GM19238 (cell line): Measurements from ENCODE around the gene NPSR1.

Source experiments
- DNase-seq: peaks from one replicate; pipeline ENCODE4 v3.0.0; 2011; ENCODE audit warnings: low spot score; ENCODE audit not compliant: insufficient read length

Gene NPSR1

GRCh38 chr7:34720289-34720688 is 62.3 kb downstream of the NPSR1 start:
- DNase-seq = no peak

GRCh38 chr7:34723338-34723737 is 65.3 kb downstream of the NPSR1 start:
- DNase-seq = no peak

- no peak for DNase-seq
These were observed 66.0 kb downstream of the NPSR1 start for GRCh38 chr7:34723866-34724490.

GRCh38 chr7:34726221-34726620 is 68.2 kb downstream of the NPSR1 start:
- DNase-seq = no peak

GRCh38 chr7:34727464-34727995 is 69.5 kb downstream of the NPSR1 start:
- DNase-seq = no peak

GRCh38 chr7:34728156-34728555 is 70.1 kb downstream of the NPSR1 start:
- no peak for DNase-seq

- no peak for DNase-seq
These were observed 76.8 kb downstream of the NPSR1 start for GRCh38 chr7:34734771-34735170.

GRCh38 chr7:34735526-34735925 is 77.5 kb downstream of the NPSR1 start:
- DNase-seq = no peak

GRCh38 chr7:34739651-34740300 is 81.8 kb downstream of the NPSR1 start:
- DNase-seq = no peak

- DNase-seq = no peak
These were observed 82.8 kb downstream of the NPSR1 start for GRCh38 chr7:34740840-34741239.

- no peak for DNase-seq
These were observed 89.3 kb downstream of the NPSR1 start for GRCh38 chr7:34747176-34747781.

GRCh38 chr7:34747867-34748727 is 90.1 kb downstream of the NPSR1 start:
- no peak for DNase-seq

- DNase-seq = no peak
These were observed 90.7 kb downstream of the NPSR1 start for GRCh38 chr7:34748728-34749089.

GRCh38 chr7:34749446-34749845 is 91.4 kb downstream of the NPSR1 start:
- DNase-seq = no peak

- no peak for DNase-seq
These were observed 92.2 kb downstream of the NPSR1 start for GRCh38 chr7:34750209-34750608.

- DNase-seq = no peak
These were observed 92.6 kb downstream of the NPSR1 start for GRCh38 chr7:34750636-34751035.

- no peak for DNase-seq
These were observed 94.0 kb downstream of the NPSR1 start for GRCh38 chr7:34751725-34752643.

GRCh38 chr7:34752929-34753328 is 94.9 kb downstream of the NPSR1 start:
- no peak for DNase-seq

- DNase-seq = no peak
These were observed 97.0 kb downstream of the NPSR1 start for GRCh38 chr7:34755008-34755407.

GRCh38 chr7:34756025-34756437 is 98.0 kb downstream of the NPSR1 start:
- DNase-seq = no peak

GRCh38 chr7:34756691-34757090 is 98.7 kb downstream of the NPSR1 start:
- DNase-seq = no peak
